ENCODE measurements around the gene SLC41A1. TPM values are rescaled to one million over a fixed set of nuclear protein-coding genes. Genes with fewer than 3 reads are reported as not detected.

The SLC41A1 gene
- total and polyA plus RNA-seq, 9 of the 15 experiments (the other 6 are each of a cell fraction or from before 2014, with no cell fraction given): 4.1 to 29.3 (median 11.4) TPM

- TF ChIP-seq TCF7L2 (IDR thresholded peaks at IDR 0.05; ENCODE audit: low read depth, low read length) (peak; percentile 81), ETV1 (tag; conservative IDR thresholded peaks at IDR 0.05; ENCODE audit: low read depth) (no peak; the same call in 1 of the 2 replicates), STAT5A (IDR thresholded peaks at IDR 0.05; ENCODE audit: borderline replicate concordance, low read length) (no peak), MITF (IDR thresholded peaks at IDR 0.05) (no peak), SMARCE1 (IDR thresholded peaks at IDR 0.05) (no peak), ZNF318 (IDR thresholded peaks at IDR 0.05; ENCODE audit: borderline replicate concordance in 1 of 2, low read depth in 1 of 2) (0 out of 4 replicates have a peak, but pooled peaks of 1 of the 2 experiments have one; percentile 48), ZNF280B (CRISPR knock-in tag; IDR thresholded peaks at IDR 0.05) (no peak)
- TF ChIP-seq, protein P1, sequence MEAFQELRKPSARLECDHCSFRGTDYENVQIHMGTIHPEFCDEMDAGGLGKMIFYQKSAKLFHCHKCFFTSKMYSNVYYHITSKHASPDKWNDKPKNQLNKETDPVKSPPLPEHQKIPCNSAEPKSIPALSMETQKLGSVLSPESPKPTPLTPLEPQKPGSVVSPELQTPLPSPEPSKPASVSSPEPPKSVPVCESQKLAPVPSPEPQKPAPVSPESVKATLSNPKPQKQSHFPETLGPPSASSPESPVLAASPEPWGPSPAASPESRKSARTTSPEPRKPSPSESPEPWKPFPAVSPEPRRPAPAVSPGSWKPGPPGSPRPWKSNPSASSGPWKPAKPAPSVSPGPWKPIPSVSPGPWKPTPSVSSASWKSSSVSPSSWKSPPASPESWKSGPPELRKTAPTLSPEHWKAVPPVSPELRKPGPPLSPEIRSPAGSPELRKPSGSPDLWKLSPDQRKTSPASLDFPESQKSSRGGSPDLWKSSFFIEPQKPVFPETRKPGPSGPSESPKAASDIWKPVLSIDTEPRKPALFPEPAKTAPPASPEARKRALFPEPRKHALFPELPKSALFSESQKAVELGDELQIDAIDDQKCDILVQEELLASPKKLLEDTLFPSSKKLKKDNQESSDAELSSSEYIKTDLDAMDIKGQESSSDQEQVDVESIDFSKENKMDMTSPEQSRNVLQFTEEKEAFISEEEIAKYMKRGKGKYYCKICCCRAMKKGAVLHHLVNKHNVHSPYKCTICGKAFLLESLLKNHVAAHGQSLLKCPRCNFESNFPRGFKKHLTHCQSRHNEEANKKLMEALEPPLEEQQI (IDR thresholded peaks at IDR 0.05): no peak
Observed at GRCh38 chr1:205748403-205749233, 64.4 kb downstream of the SLC41A1 start (continued).

Measured in K562 (cell line).